Measurements from ENCODE around the gene CDKN1C. TPM values are rescaled to one million over a fixed set of nuclear protein-coding genes. Genes with fewer than 3 reads are reported as not detected.

The CDKN1C gene
- total RNA-seq, 2 donors from 2014 or later: 36.5 to 42.7 TPM

- Histone ChIP-seq H3K4me3 (peak overlapping the region; percentile 81 to 88), H3K9me3 (no peaks in the 10 kb centered on the region), H3K36me3 (no peaks in the 10 kb centered on the region), H3K4me1 (replicated peaks) (no peaks in the 10 kb centered on the region), H3K27me3 (replicated peaks; ENCODE audit: insufficient read depth) (no peaks in the 10 kb centered on the region), H3K27ac (peak overlapping the region; percentile 88 to 89)
- intact Hi-C loops (cut with DNase I): loop anchor here (1.0 to 10.0 kb wide), 5 partner anchors 59 to 1120 kb away; partner anchors contain the start of gene CTSD
- TF ChIP-seq POLR2A (IDR thresholded peaks at IDR 0.05) (no peak), CTCF (IDR thresholded peaks at IDR 0.05) (peak; percentile 3 to 71 (median 48)), POLR2AphosphoS5 (IDR thresholded peaks at IDR 0.05) (no peak)
- under 1% methylated on average over 66 of the region's 80 CpGs for WGBS
- DNase-seq (ENCODE audit: low spot score): peak; percentile 58
Observed at GRCh38 chr11:2885017-2885677, 428 bp downstream of the CDKN1C start.

GRCh38 chr11:2883979-2884815, 1.4 kb downstream of the CDKN1C start:
- H3K27me3 ChIP-seq (replicated peaks; ENCODE audit: insufficient read depth): no peaks in the 10 kb centered on the region
- intact Hi-C loops (cut with DNase I): loop anchor here (2.0 to 10.0 kb wide), 3 partner anchors 107 to 1119 kb away; partner anchors contain the start of gene CTSD
- no peaks in the 10 kb centered on the region for H3K9me3 ChIP-seq
- no peak for DNase-seq (ENCODE audit: low spot score)
- H3K36me3 ChIP-seq: no peaks in the 10 kb centered on the region
- peak overlapping the region; percentile 88 to 89 for H3K27ac ChIP-seq
- peak; percentile 27 for TF ChIP-seq POLR2A (IDR thresholded peaks at IDR 0.05)
- no peak for TF ChIP-seq POLR2AphosphoS5 (IDR thresholded peaks at IDR 0.05)
- TF ChIP-seq CTCF (IDR thresholded peaks at IDR 0.05): peak in 1 of 4 experiments; percentile 21
- H3K4me3 ChIP-seq: peak overlapping the region; percentile 81 to 88
- under 1% methylated on average over 75 of the region's 119 CpGs for WGBS
- no peaks in the 10 kb centered on the region for H3K4me1 ChIP-seq (replicated peaks)

- Histone ChIP-seq H3K4me1 (replicated peaks) (no peaks in the 10 kb centered on the region), H3K27me3 (replicated peaks; ENCODE audit: insufficient read depth) (no peaks in the 10 kb centered on the region), H3K4me3 (peak overlapping the region; percentile 81 to 88), H3K27ac (peak overlapping the region; percentile 88 to 89), H3K9me3 (no peaks in the 10 kb centered on the region), H3K36me3 (no peaks in the 10 kb centered on the region)
- TF ChIP-seq CTCF (IDR thresholded peaks at IDR 0.05) (no peak), POLR2A (IDR thresholded peaks at IDR 0.05) (no peak), POLR2AphosphoS5 (IDR thresholded peaks at IDR 0.05) (no peak)
- intact Hi-C loops (cut with DNase I): loop anchor here (5.0 to 10.0 kb wide), 2 partner anchors 106 to 1119 kb away; partner anchors contain the start of gene CTSD
- 4% methylated on average over 24 of the region's 24 CpGs for WGBS
- no peak for DNase-seq (ENCODE audit: low spot score)
Observed at GRCh38 chr11:2883640-2883978, 2.0 kb downstream of the CDKN1C start.

GRCh38 chr11:2882396-2883110, 3.0 kb downstream of the CDKN1C start:
- intact Hi-C loops (cut with DNase I): loop anchor here (5.0 to 10.0 kb wide), 2 partner anchors 105 to 1118 kb away; partner anchors contain the start of gene CTSD
- Histone ChIP-seq H3K9me3 (no peaks in the 10 kb centered on the region), H3K27me3 (replicated peaks; ENCODE audit: insufficient read depth) (no peaks in the 10 kb centered on the region), H3K4me3 (no peak overlapping the region), H3K4me1 (replicated peaks) (no peaks in the 10 kb centered on the region), H3K27ac (no peak overlapping the region), H3K36me3 (no peaks in the 10 kb centered on the region)
- TF ChIP-seq CTCF (IDR thresholded peaks at IDR 0.05): no peak
- TF ChIP-seq POLR2A (IDR thresholded peaks at IDR 0.05): no peak
- no peak for TF ChIP-seq POLR2AphosphoS5 (IDR thresholded peaks at IDR 0.05)
- DNase-seq (ENCODE audit: low spot score): no peak
- 54% methylated on average over 10 of the region's 11 CpGs for WGBS
